HAP-1 (cell line): ENCODE data around the gene ALX3.
A peak's percentile ranks its signal among the peaks of the same experiment; 100 is the strongest.
"Not testable (repeated sequence)": the region's sequence is repeated elsewhere in the genome, so short reads cannot be mapped to it uniquely, and the experiment has no call there.

Experiments used
- DNase-seq, 2 experiments: peaks; one replicate each; pipeline ENCODE4 v3.0.0-alpha.2; 2016 to 2020; ENCODE audit warnings: low spot score in 2 of 2
- H3K27me3 ChIP-seq: fragments of 250-450 bp; sonication (Bioruptor Pico); 2 replicates; pipeline ENCODE4 v1.5.1; 2020; ENCODE audit warnings: low read depth, mild to moderate bottlenecking, moderate library complexity
- H3K36me3 ChIP-seq: fragments of 250-450 bp; sonication (Bioruptor Pico); replicated peaks from 2 replicates; pipeline ENCODE4 v1.5.1; 2020; ENCODE audit warnings: mild to moderate bottlenecking
- H3K4me1 ChIP-seq: fragments of 250-450 bp; sonication (Bioruptor Pico); 2 replicates; pipeline ENCODE4 v1.5.1; 2020; ENCODE audit warnings: mild to moderate bottlenecking
- H3K4me3 ChIP-seq: fragments of 250-450 bp; sonication (Bioruptor Pico); 2 replicates; pipeline ENCODE4 v1.5.1; 2020; ENCODE audit warnings: mild to moderate bottlenecking, moderate library complexity
- H3K9me3 ChIP-seq: fragments of 250-450 bp; sonication (Bioruptor Pico); 2 replicates; pipeline ENCODE4 v1.5.1; 2020; ENCODE audit warnings: mild to moderate bottlenecking, moderate library complexity
- in situ Hi-C: fragments of 300-500 bp; cut with MboI; formaldehyde crosslinking; loops from 3 replicates; pipeline ENCODE4 v1.14.3; 2020; ENCODE audit warnings: low sequenced_read_pairs, inconsistent platforms, mixed read lengths

The ALX3 gene

GRCh38 chr1:110033421-110033820 is 37.1 kb downstream of the ALX3 start:
- in situ Hi-C loops = no loop called here
- H3K9me3 ChIP-seq = no peaks in the 10 kb centered on the region
- peaks cover 17% of the 10 kb centered on the region for H3K36me3 ChIP-seq
- no peak for DNase-seq
- H3K4me1 ChIP-seq = peaks cover 11% of the 10 kb centered on the region
- H3K27me3 ChIP-seq = no peaks in the 10 kb centered on the region
- no peak overlapping the region for H3K4me3 ChIP-seq

GRCh38 chr1:110032327-110032726 is 38.1 kb downstream of the ALX3 start:
- Histone ChIP-seq H3K4me1 (peaks cover 11% of the 10 kb centered on the region), H3K36me3 (peaks cover 8% of the 10 kb centered on the region), H3K4me3 (no peak overlapping the region), H3K27me3 (no peaks in the 10 kb centered on the region), H3K9me3 (no peaks in the 10 kb centered on the region)
- in situ Hi-C loops = no loop called here
- DNase-seq = no peak

GRCh38 chr1:110030687-110031086 is 39.8 kb downstream of the ALX3 start:
- H3K4me3 ChIP-seq, H3K27me3 ChIP-seq, H3K36me3 ChIP-seq, in situ Hi-C loops, H3K9me3 ChIP-seq, DNase-seq: not testable (repeated sequence)
- H3K4me1 ChIP-seq = peaks cover 11% of the 10 kb centered on the region

- Histone ChIP-seq H3K36me3 (peaks cover 35% of the 10 kb centered on the region), H3K9me3 (no peaks in the 10 kb centered on the region), H3K4me3 (no peak overlapping the region), H3K27me3 (no peaks in the 10 kb centered on the region), H3K4me1 (no peaks in the 10 kb centered on the region)
- in situ Hi-C loops = no loop called here
- DNase-seq = no peak
Measured at GRCh38 chr1:110024613-110025012, 45.9 kb downstream of the ALX3 start.

- no peaks in the 10 kb centered on the region for H3K27me3 ChIP-seq
- no peak for DNase-seq
- in situ Hi-C loops = no loop called here
- no peaks in the 10 kb centered on the region for H3K9me3 ChIP-seq
- H3K4me1 ChIP-seq = no peaks in the 10 kb centered on the region
- H3K36me3 ChIP-seq = peaks cover 68% of the 10 kb centered on the region
- no peak overlapping the region for H3K4me3 ChIP-seq
Measured at GRCh38 chr1:110021285-110021684, 49.2 kb downstream of the ALX3 start.

- Histone ChIP-seq H3K4me1 (no peaks in the 10 kb centered on the region), H3K27me3 (no peaks in the 10 kb centered on the region), H3K9me3 (no peaks in the 10 kb centered on the region), H3K36me3 (peaks cover 83% of the 10 kb centered on the region), H3K4me3 (no peak overlapping the region)
- in situ Hi-C loops = no loop called here
- DNase-seq = no peak
Measured at GRCh38 chr1:110019770-110020169, 50.7 kb downstream of the ALX3 start.

GRCh38 chr1:110018396-110018795 is 52.1 kb downstream of the ALX3 start:
- no peaks in the 10 kb centered on the region for H3K4me1 ChIP-seq
- H3K4me3 ChIP-seq = no peak overlapping the region
- H3K9me3 ChIP-seq = no peaks in the 10 kb centered on the region
- DNase-seq = no peak
- peaks cover 84% of the 10 kb centered on the region for H3K36me3 ChIP-seq
- in situ Hi-C loops = no loop called here
- H3K27me3 ChIP-seq = no peaks in the 10 kb centered on the region

GRCh38 chr1:110017792-110018191 is 52.7 kb downstream of the ALX3 start:
- Histone ChIP-seq H3K36me3 (peaks cover 80% of the 10 kb centered on the region), H3K9me3 (no peaks in the 10 kb centered on the region), H3K4me3 (no peak overlapping the region), H3K4me1 (no peaks in the 10 kb centered on the region), H3K27me3 (no peaks in the 10 kb centered on the region)
- in situ Hi-C loops = no loop called here
- no peak for DNase-seq

GRCh38 chr1:110012100-110012780 is 58.2 kb downstream of the ALX3 start:
- Histone ChIP-seq H3K4me3 (no peak overlapping the region), H3K27me3 (no peaks in the 10 kb centered on the region), H3K4me1 (peaks cover 17% of the 10 kb centered on the region), H3K9me3 (no peaks in the 10 kb centered on the region), H3K36me3 (peaks cover 53% of the 10 kb centered on the region)
- in situ Hi-C loops = no loop called here
- DNase-seq = no peak

- H3K4me1 ChIP-seq = peaks cover 23% of the 10 kb centered on the region
- peaks cover 46% of the 10 kb centered on the region for H3K36me3 ChIP-seq
- H3K27me3 ChIP-seq = no peaks in the 10 kb centered on the region
- no peak overlapping the region for H3K4me3 ChIP-seq
- in situ Hi-C loops = no loop called here
- H3K9me3 ChIP-seq = no peaks in the 10 kb centered on the region
- DNase-seq = peak; percentile 43 to 46
Measured at GRCh38 chr1:110011527-110012041, 58.9 kb downstream of the ALX3 start.
